Measurements from ENCODE around the gene AFF1.

The AFF1 gene

DNA sequence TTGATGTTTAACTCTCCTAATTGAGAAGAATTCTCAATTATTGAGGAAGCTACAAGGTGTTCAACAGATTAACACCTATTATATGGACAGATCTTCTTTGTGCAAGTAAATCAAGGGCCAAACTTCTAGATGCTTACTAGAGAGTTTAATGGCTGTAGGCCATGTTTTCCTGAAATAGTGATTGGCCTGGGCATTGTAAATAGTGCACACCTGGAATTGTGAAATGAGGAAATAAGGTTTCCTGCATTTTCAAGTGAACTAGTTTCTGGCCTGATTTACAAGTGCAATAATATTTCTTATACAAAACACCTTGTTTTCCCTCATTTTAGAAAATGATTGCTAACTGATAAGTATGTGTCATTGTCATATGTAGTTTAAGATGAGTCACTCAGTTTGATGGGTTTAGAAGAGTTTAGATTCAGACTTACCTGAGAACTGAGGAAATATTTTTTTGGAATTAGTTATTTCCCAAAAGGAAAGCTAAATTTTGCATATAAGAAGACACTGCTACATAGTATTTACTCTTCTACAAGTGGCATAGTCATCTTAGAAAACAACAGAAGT is 21.2 kb downstream of the AFF1 start:
- no peak for DNase-seq (ENCODE audit: low read depth in 2 of 2)

GRCh38 chr4:86957215-86957614 is 22.4 kb downstream of the AFF1 start:
- DNase-seq (ENCODE audit: low read depth in 2 of 2), result no peak

- no peak for DNase-seq (ENCODE audit: low read depth in 2 of 2)
Observed at GRCh38 chr4:86959588-86960500, 25.0 kb downstream of the AFF1 start.

DNA sequence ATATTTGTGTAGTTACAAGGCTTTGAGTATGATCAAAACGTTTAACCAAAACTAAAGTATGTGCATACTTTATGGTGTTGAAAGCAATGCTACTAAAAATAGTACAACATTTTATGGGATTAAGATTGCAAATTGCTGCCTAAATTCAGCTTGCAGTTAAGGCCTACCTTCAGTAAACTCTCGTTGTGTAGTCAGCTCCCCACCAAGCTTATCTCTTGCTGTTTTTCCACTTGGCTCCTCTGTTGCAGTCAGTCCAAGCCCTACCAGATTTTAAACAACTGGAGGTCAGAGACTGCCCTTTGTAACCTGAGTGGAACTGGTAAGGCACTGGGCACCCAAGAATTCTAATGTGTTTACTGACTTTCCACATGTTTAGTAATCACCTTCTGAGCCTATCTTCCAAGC is 25.7 kb downstream of the AFF1 start:
- DNase-seq (ENCODE audit: low read depth in 2 of 2), result no peak

- DNase-seq (ENCODE audit: low read depth in 2 of 2), result no peak
Observed at GRCh38 chr4:86961116-86961515, 26.3 kb downstream of the AFF1 start.

DNA sequence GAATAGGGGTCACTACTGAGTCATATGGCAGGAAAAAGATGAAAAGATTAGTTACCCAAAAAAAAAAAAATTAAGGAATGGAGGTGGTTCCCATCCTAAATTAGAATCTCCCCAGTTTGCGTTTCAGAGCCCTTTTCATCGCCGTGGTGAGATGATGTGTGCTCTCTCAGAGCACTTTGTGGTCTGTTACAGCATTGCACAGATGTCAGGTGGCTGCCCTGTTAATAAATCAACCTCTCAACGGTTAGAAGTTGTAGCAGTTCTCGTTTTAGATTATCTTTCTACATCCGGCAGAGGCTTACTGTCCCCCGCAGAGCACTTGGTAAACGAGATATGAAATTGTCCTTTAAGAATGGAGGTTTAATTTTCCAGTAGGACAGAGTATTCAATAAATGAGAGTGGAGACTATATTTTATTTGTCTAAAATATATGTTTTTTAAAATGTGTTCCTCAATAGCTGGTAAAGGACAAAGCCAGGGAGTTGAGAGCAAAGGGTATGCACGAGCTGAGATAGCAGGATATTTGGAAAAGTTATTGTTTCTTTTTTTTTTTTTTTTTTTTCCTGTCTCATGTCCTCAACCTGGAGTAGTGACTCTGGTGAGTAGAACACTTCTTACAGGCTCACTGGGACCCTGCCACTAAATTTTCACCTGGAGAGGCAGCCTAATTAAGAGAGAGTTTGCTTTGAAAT is 26.9 kb downstream of the AFF1 start:
- DNase-seq (ENCODE audit: low read depth in 2 of 2), result peak in 1 of 2 donors; percentile 5

DNA sequence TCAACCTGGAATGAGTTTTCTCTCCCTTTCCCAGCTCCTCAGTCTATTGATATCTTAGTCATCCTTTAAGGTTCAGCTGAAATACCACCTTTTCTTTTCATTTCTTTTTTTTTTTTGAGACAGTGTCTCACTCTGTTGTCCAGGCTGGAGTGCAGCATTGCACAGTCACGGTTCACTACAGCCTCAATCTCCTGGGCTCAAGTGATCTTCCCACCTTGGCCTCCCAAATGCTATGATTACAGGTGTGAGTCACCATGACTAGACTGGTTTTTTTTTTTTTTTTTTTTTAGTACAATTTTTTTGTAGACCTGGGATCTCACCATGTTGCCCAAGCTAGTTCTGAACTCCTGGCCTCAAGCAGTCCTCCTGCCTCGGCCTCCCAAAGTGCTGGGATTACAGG is 28.9 kb downstream of the AFF1 start:
- DNase-seq (ENCODE audit: low read depth in 2 of 2), result no peak

DNA sequence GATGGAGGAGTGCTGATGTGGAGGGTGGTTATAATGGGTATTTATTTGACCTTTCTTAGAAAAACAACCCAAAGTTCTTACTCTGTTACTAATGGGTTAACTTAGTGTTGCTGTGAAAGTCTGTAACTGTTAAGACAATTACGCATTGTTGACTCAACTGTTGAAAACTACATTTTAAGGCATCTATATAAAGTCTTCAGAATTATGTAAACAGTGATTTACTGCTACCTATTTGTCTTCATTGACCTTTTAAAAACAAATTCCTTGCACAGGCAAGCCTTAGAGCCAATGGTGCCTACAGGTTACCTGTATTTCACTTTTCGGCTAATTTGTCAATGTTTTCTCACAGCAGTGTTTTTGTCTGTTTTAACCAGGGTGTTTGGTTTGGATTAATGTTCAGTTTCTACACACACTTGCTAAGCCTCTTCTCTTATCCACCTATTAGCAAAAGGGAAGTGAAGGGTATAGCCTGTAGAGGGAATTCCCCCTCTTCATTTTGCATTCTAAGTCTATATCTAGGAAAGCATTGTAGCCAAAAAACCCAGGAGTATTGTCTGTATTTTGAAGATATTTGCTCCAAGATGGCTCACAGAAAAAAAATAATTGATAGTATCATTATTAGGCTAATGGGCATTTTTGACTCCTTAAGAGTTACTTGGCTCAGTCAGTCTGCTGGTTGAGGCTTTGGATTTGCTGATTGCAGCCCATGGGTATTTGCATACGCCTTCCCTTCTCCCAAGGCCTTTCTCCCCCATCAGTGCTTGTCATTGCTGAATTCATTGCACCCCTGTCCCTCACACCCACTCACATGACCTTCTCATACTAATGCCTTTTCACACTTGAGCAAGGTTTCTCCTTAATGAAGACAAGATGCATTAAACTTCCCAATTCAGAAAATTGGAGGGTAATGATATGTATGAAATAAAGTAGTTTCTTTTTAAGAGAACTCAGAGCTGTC is 30.5 kb downstream of the AFF1 start:
- DNase-seq (ENCODE audit: low read depth in 2 of 2), result no peak

GRCh38 chr4:86967073-86967472 is 32.3 kb downstream of the AFF1 start:
- DNase-seq (ENCODE audit: low read depth in 2 of 2), result no peak

- DNase-seq (ENCODE audit: low read depth in 2 of 2), result no peak
Observed at GRCh38 chr4:86967798-86968197, 33.0 kb downstream of the AFF1 start.

GRCh38 chr4:86968547-86968946 is 33.7 kb downstream of the AFF1 start:
- no peak for DNase-seq (ENCODE audit: low read depth in 2 of 2)

- DNase-seq (ENCODE audit: low read depth in 2 of 2), result no peak
Observed at GRCh38 chr4:86970447-86971354, 35.9 kb downstream of the AFF1 start.

DNA sequence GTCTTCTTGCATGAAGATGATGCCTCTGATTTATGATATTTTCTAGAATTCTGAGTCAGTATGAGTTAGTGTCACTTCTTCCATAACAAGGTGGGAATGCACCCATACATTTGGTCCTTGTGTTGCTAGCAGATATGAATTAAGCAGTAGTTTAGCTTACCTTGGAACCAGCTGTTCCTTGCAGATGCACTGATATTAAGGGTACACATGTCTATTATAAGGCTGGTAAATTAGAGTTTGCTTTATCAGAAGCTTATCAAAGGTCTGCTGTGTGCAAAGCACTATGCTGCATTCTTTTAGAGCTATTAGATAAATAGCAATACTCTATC is 36.5 kb downstream of the AFF1 start:
- DNase-seq (ENCODE audit: low read depth in 2 of 2), result no peak

GRCh38 chr4:86972997-86973396 is 38.2 kb downstream of the AFF1 start:
- DNase-seq (ENCODE audit: low read depth in 2 of 2), result no peak

DNA sequence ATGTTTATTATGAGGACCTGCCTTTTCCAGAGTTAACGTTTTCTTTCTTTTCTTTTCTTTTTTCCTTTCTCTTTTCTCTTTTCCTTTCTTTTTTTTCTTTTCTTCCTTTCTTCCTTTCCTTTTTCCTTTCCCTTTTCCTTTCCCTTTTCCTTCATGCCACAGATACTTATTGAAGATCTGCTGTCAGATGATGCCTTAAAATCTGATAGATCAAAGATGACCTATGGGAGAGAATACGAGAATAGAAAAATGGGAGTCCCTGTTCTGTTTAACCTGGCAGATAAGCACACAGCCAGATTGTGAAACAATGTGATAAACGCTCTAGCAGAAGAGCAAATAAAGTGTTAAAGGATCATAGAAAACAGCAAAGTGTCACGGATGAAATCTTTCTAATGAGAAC is 38.9 kb downstream of the AFF1 start:
- no peak for DNase-seq (ENCODE audit: low read depth in 2 of 2)

GRCh38 chr4:86974551-86974994 is 39.8 kb downstream of the AFF1 start:
- no peak for DNase-seq (ENCODE audit: low read depth in 2 of 2)

- DNase-seq (ENCODE audit: low read depth in 2 of 2), result no peak
Observed at GRCh38 chr4:86975927-86976326, 41.1 kb downstream of the AFF1 start.

- no peak for DNase-seq (ENCODE audit: low read depth in 2 of 2)
Observed at GRCh38 chr4:86976801-86977485, 42.1 kb downstream of the AFF1 start.

DNA sequence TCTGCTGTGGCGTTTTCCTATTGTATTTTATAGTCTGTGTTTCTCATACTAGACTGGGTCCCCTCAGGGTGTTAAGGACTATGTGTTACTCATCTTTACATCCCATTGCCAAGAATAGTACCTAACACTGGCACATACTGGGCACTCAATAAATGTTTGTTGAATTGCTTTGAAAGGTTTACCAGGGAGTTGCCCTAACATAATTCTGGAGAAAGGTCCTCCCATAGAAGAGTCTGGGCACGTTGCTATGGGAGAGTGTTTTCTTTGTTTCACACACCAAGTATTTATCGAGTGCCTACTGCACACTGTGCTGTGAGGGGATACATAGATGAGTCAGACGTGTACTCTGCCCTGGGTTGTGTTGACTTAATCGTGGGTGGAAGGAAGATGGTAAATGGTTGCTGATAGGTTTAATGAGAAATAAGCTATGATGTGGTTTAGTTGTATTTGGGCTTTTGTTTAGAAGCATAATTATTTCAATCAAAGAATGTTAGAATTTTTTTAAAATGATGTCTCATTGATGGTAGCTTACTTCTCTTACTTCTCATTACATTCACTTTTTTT is 42.9 kb downstream of the AFF1 start:
- no peak for DNase-seq (ENCODE audit: low read depth in 2 of 2)

DNA sequence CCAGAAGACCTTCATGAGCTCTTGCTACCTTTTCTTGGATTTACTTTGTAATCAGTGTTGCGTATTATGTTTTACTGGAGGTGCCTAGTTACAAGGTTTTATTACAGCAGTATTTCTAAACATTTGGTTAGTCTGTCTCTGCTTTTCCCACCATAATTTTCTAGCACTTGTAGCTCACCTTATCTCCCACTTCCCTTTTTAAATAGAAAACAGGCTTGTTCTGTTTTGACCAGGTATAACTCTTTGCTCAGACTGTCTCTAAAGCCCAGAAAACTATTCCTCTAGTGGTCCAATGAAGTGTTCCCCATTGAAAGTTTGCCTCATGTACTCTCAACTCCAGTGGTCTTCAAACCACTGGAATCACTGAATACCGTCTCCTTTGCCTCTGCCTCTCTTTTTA is 43.9 kb downstream of the AFF1 start:
- DNase-seq (ENCODE audit: low read depth in 2 of 2), result no peak

Data from stimulated activated CD8-positive, alpha-beta memory T cell treated with anti-CD3 and anti-CD28 coated beads, Interleukin-15, amount 100 ng/mL, for 48 hours (primary cell).